ENCODE results near the gene CRYGA.

GRCh38 chr2:208175069-208175839, 11.9 kb upstream of the CRYGA start:
- TF ChIP-seq CTCF (IDR thresholded peaks at IDR 0.05) (peak; percentile 55 to 84 (median 76)), POLR2A (IDR thresholded peaks at IDR 0.05) (no peak)

Data from prostate gland (tissue), 2 donors.